ENCODE results near the gene JHY. TPM values are rescaled to one million over a fixed set of nuclear protein-coding genes. Genes with fewer than 3 reads are reported as not detected.
A peak's percentile ranks its signal among the peaks of the same experiment; 100 is the strongest.

The JHY gene
- total RNA-seq, 1 experiment from 2014 or later: 3.0 TPM

DNA sequence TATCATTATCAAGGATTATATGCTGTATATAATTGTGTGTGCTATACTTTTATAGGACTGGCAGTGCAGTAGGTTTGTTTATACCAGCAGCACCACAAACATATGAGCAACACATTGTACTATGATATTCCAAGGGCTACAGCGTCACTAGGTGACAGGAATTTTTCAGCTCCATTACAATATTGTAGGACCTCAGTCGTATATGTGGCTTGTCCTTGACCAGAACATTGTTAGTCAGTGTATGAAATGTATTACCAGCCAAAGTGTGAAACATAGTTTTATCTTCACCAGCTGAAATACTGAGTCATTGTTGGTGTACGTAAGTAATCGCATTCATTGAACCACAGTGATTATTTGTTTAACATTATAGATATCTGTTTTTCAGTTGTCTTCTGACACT is 20.4 kb downstream of the JHY start:
- CTCF ChIA-PET: interaction anchor here (0.6 kb wide), 1 partner anchor 359 kb away, joined by 3 read pairs; no protein-coding TSS in a partner anchor
- Mint-ChIP-seq H3K4me1 (ENCODE audit: insufficient read depth, unreplicated experiment) (peaks cover 2% of the 10 kb centered on the region), H3K9me3 (ENCODE audit: unreplicated experiment) (no peaks in the 10 kb centered on the region), H3K27ac (ENCODE audit: low read depth, unreplicated experiment) (no peak overlapping the region), H3K27me3 (ENCODE audit: insufficient read depth, unreplicated experiment) (no peaks in the 10 kb centered on the region), H3K36me3 (ENCODE audit: insufficient read depth, unreplicated experiment) (no peaks in the 10 kb centered on the region), H3K4me3 (ENCODE audit: unreplicated experiment) (no peak overlapping the region)
- DNase-seq (ENCODE audit: unreplicated experiment): no peak
- POLR2A ChIA-PET: no interaction called here
- intact Hi-C loops (cut with micrococcal nuclease): no loop called here
- BruUV-seq (replicated peaks): no TSS peak
- TF ChIP-seq, protein P1, sequence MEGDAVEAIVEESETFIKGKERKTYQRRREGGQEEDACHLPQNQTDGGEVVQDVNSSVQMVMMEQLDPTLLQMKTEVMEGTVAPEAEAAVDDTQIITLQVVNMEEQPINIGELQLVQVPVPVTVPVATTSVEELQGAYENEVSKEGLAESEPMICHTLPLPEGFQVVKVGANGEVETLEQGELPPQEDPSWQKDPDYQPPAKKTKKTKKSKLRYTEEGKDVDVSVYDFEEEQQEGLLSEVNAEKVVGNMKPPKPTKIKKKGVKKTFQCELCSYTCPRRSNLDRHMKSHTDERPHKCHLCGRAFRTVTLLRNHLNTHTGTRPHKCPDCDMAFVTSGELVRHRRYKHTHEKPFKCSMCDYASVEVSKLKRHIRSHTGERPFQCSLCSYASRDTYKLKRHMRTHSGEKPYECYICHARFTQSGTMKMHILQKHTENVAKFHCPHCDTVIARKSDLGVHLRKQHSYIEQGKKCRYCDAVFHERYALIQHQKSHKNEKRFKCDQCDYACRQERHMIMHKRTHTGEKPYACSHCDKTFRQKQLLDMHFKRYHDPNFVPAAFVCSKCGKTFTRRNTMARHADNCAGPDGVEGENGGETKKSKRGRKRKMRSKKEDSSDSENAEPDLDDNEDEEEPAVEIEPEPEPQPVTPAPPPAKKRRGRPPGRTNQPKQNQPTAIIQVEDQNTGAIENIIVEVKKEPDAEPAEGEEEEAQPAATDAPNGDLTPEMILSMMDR (IDR thresholded peaks at IDR 0.05; ENCODE audit: unreplicated experiment): no peak

DNA sequence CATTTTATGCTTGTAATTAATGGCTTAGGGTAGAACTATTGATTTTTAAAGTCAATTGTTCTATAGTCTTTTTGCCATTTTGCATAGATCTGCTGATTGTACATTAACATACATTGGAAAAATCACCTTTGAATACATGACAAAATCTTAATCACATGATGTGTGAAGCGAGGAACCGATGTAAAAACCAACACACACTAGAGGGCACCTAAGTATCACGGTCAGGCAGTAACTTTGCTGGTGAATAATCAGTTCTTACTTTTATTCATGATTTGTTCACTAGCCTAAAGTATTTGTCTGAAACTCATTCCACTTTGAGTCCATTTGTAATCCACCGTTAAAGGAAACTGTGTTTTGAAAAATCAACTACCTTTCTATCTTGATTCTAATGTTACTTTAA is 28.2 kb downstream of the JHY start:
- no peak overlapping the region for H3K4me3 Mint-ChIP-seq (ENCODE audit: unreplicated experiment)
- no TSS peak for BruUV-seq (replicated peaks)
- ChIA-PET POLR2A (no interaction called here), CTCF (no interaction called here)
- no peaks in the 10 kb centered on the region for H3K9me3 Mint-ChIP-seq (ENCODE audit: unreplicated experiment)
- TF ChIP-seq, protein P1 (IDR thresholded peaks at IDR 0.05; ENCODE audit: unreplicated experiment): peak; percentile 41
- no peaks in the 10 kb centered on the region for H3K27me3 Mint-ChIP-seq (ENCODE audit: insufficient read depth, unreplicated experiment)
- peak; percentile 31 for DNase-seq (ENCODE audit: unreplicated experiment)
- H3K4me1 Mint-ChIP-seq (ENCODE audit: insufficient read depth, unreplicated experiment): no peaks in the 10 kb centered on the region
- intact Hi-C loops (cut with micrococcal nuclease): loop anchor here (1.0 kb wide), 1 partner anchor 113 kb away; no protein-coding TSS in a partner anchor
- H3K27ac Mint-ChIP-seq (ENCODE audit: low read depth, unreplicated experiment): no peak overlapping the region
- H3K36me3 Mint-ChIP-seq (ENCODE audit: insufficient read depth, unreplicated experiment): peaks cover 4% of the 10 kb centered on the region

DNA sequence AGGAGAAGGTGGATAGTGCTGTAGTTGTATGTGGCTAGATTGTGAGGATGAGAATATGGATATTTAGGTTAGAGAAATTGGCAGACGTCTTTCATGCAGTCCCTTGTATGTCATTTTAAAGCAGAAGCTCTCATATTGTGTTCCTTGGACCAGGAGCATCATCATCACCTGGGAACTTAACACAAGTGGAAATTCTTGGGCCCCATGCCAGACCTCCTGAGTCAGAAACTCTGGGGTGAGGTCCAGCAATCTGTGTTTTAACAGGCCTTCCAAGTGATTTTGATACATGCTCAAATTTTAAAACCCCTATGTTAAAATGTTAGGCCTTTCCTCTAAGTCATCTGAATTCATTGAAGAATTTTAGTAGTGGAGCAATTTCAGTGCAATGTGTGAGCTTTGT is 34.8 kb downstream of the JHY start:
- TF ChIP-seq, protein P1 (IDR thresholded peaks at IDR 0.05; ENCODE audit: unreplicated experiment): no peak

DNA sequence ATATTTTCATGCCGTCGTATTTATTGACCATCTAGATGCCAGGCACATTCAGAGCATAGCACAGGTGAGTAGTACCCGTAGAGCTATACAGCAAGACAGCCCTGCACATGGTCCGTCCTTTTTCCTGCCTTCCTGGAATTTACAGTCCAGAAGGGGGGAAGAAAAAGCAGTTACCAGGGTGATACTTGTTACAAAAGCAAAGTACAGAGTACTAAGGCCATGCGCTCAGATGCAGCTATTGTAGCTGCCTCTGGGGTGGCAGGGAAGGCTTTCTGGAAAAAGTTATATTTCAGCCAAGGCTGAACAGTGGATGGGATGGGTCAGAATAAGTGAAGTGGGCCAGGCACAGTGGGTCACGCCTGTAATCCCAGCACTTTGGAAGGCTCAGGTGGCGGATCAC is 36.2 kb downstream of the JHY start:
- POLR2A ChIA-PET: interaction anchor here (1.2 kb wide), 1 partner anchor 14 kb away, joined by 3 read pairs; no protein-coding TSS in a partner anchor
- Mint-ChIP-seq H3K36me3 (ENCODE audit: insufficient read depth, unreplicated experiment) (no peaks in the 10 kb centered on the region), H3K9me3 (ENCODE audit: unreplicated experiment) (no peaks in the 10 kb centered on the region), H3K27ac (ENCODE audit: low read depth, unreplicated experiment) (no peak overlapping the region), H3K4me1 (ENCODE audit: insufficient read depth, unreplicated experiment) (peaks cover 7% of the 10 kb centered on the region), H3K27me3 (ENCODE audit: insufficient read depth, unreplicated experiment) (no peaks in the 10 kb centered on the region), H3K4me3 (ENCODE audit: unreplicated experiment) (no peak overlapping the region)
- intact Hi-C loops (cut with micrococcal nuclease): no loop called here
- no TSS peak for BruUV-seq (replicated peaks)
- DNase-seq (ENCODE audit: unreplicated experiment): no peak
- CTCF ChIA-PET: no interaction called here
- TF ChIP-seq, protein P1 (IDR thresholded peaks at IDR 0.05; ENCODE audit: unreplicated experiment): no peak

More for the DNA sequence above, 34.8 kb downstream of the JHY start:
- intact Hi-C loops (cut with micrococcal nuclease): no loop called here
- ChIA-PET CTCF (interaction anchor here (1.1 to 1.3 kb wide), 4 partner anchors 32 to 337 kb away, joined by 3 to 9 read pairs (median 4); no protein-coding TSS in a partner anchor), POLR2A (interaction anchor here (0.6 to 1.5 kb wide), 2 partner anchors 15 to 106 kb away, joined by 3 to 4 read pairs; no protein-coding TSS in a partner anchor)
- Mint-ChIP-seq H3K27me3 (ENCODE audit: insufficient read depth, unreplicated experiment) (no peaks in the 10 kb centered on the region), H3K4me1 (ENCODE audit: insufficient read depth, unreplicated experiment) (peaks cover 7% of the 10 kb centered on the region), H3K27ac (ENCODE audit: low read depth, unreplicated experiment) (no peak overlapping the region), H3K36me3 (ENCODE audit: insufficient read depth, unreplicated experiment) (no peaks in the 10 kb centered on the region), H3K4me3 (ENCODE audit: unreplicated experiment) (no peak overlapping the region), H3K9me3 (ENCODE audit: unreplicated experiment) (no peaks in the 10 kb centered on the region)
- BruUV-seq (replicated peaks): no TSS peak
- peak; percentile 84 for DNase-seq (ENCODE audit: unreplicated experiment)

Measured in MCF 10A (cell line).